KMS-11 (cell line): ENCODE data around the gene CAT.

Experiments used
- H2AFZ ChIP-seq: fragments of 200-600 bp; sonication (generic); 2 replicates; pipeline ENCODE4 v1.6.1; 2016; ENCODE audit warnings: antibody characterized with exemption, mixed run types, low read depth
- H3K27ac ChIP-seq: fragments of 200-600 bp; sonication (generic); 2 replicates; pipeline ENCODE4 v1.6.1; 2016; ENCODE audit warnings: mild to moderate bottlenecking, mixed run types
- H3K27me3 ChIP-seq: fragments of 200-600 bp; sonication (generic); 2 replicates; pipeline ENCODE4 v1.6.1; 2017; ENCODE audit warnings: mild to moderate bottlenecking, low read depth, mixed run types, moderate library complexity; ENCODE audit not compliant: insufficient read depth
- H3K36me3 ChIP-seq: fragments of 200-600 bp; sonication (generic); 2 replicates; pipeline ENCODE4 v1.6.1; 2017; ENCODE audit warnings: mild to moderate bottlenecking, mixed run types; ENCODE audit not compliant: insufficient read depth
- H3K4me1 ChIP-seq: fragments of 200-600 bp; sonication (generic); 2 replicates; pipeline ENCODE4 v1.6.1; 2016; ENCODE audit warnings: mild to moderate bottlenecking, low read depth, mixed run types; ENCODE audit not compliant: poor library complexity, severe bottlenecking
- H3K4me2 ChIP-seq: fragments of 200-600 bp; sonication (generic); 2 replicates; pipeline ENCODE4 v1.7.0; 2016; ENCODE audit warnings: mild to moderate bottlenecking, mixed run types
- H3K4me3 ChIP-seq: fragments of 200-600 bp; sonication (generic); IDR thresholded peaks from 2 replicates; pipeline ENCODE4 v1.6.1; 2017; ENCODE audit warnings: low read depth, low read length, mixed read lengths; ENCODE audit not compliant: insufficient read depth
- H3K79me2 ChIP-seq: fragments of 200-600 bp; sonication (generic); 2 replicates; pipeline ENCODE4 v1.6.1; 2016; ENCODE audit warnings: low read depth, mixed run types; ENCODE audit not compliant: insufficient read depth
- H3K9ac ChIP-seq: fragments of 200-600 bp; sonication (generic); 2 replicates; pipeline ENCODE4 v1.6.1; 2016; ENCODE audit warnings: mild to moderate bottlenecking, mixed run types
- H4K20me1 ChIP-seq: fragments of 200-600 bp; sonication (generic); 2 replicates; pipeline ENCODE4 v1.6.1; 2016; ENCODE audit warnings: mild to moderate bottlenecking, mixed run types; ENCODE audit not compliant: insufficient read depth
- TF ChIP-seq, protein P1 (sequence below): fragments of 200-600 bp; sonication (generic); conservative IDR thresholded peaks from 2 replicates; pipeline ENCODE4 v1.6.1; 2017; ENCODE audit warnings: low read depth, mild to moderate bottlenecking, antibody characterized with exemption, low read length, moderate library complexity, mixed read lengths

The CAT gene

DNA sequence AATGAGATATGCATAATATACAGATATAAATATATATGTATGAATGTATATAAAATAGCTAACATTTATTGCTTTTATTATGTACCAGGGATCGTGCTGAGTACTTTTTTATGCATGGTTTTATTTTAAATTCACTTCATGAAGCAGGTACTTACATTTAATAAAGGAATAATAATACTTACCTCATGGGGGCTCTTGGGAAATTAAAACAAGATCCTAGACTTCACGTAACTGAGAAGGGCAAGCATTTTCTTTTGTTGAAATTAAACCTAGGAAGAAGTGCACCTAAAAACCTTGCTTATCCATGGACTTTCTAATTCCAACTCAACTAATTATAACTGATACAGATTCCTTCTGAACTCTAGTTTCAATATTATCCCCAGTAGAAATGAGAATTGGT is 40.9 kb upstream of the CAT start:
- Histone ChIP-seq H3K27ac (no peak overlapping the region), H2AFZ (no peak overlapping the region), H3K36me3 (no peaks in the 10 kb centered on the region), H3K9ac (no peak overlapping the region), H3K27me3 (no peaks in the 10 kb centered on the region; the same call in 1 of the 2 replicates), H3K79me2 (no peaks in the 10 kb centered on the region), H3K4me2 (no peak overlapping the region), H3K4me3 (no peak overlapping the region), H3K4me1 (no peaks in the 10 kb centered on the region), H4K20me1 (no peaks in the 10 kb centered on the region)
- TF ChIP-seq, protein P1, sequence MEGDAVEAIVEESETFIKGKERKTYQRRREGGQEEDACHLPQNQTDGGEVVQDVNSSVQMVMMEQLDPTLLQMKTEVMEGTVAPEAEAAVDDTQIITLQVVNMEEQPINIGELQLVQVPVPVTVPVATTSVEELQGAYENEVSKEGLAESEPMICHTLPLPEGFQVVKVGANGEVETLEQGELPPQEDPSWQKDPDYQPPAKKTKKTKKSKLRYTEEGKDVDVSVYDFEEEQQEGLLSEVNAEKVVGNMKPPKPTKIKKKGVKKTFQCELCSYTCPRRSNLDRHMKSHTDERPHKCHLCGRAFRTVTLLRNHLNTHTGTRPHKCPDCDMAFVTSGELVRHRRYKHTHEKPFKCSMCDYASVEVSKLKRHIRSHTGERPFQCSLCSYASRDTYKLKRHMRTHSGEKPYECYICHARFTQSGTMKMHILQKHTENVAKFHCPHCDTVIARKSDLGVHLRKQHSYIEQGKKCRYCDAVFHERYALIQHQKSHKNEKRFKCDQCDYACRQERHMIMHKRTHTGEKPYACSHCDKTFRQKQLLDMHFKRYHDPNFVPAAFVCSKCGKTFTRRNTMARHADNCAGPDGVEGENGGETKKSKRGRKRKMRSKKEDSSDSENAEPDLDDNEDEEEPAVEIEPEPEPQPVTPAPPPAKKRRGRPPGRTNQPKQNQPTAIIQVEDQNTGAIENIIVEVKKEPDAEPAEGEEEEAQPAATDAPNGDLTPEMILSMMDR, result no peak

DNA sequence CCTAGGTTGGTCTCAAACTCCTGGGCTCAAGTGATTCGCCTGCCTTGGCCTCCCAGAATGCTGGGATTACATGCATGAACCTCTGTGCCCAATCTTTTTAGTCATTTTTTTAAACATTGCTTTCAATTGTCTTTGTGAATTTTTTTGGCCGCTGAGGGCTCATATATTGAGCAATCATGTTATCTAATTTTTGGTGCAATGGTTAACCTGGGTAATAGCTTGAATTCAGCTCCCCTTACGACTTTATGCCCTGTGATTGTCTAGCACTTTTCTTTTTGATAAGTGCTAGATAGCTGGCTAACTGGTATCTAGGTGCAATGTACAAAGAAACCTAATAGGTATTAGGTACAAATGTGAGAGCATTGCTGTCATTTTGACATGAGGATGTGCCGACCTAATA is 35.3 kb upstream of the CAT start:
- Histone ChIP-seq H3K79me2 (no peaks in the 10 kb centered on the region), H3K4me2 (no peak overlapping the region), H2AFZ (no peak overlapping the region), H4K20me1 (no peaks in the 10 kb centered on the region), H3K9ac (no peak overlapping the region), H3K27ac (no peak overlapping the region), H3K4me1 (peaks cover 9% of the 10 kb centered on the region), H3K4me3 (no peak overlapping the region), H3K27me3 (no peaks in the 10 kb centered on the region; the same call in 1 of the 2 replicates), H3K36me3 (no peaks in the 10 kb centered on the region)
- TF ChIP-seq, protein P1, result no peak

DNA sequence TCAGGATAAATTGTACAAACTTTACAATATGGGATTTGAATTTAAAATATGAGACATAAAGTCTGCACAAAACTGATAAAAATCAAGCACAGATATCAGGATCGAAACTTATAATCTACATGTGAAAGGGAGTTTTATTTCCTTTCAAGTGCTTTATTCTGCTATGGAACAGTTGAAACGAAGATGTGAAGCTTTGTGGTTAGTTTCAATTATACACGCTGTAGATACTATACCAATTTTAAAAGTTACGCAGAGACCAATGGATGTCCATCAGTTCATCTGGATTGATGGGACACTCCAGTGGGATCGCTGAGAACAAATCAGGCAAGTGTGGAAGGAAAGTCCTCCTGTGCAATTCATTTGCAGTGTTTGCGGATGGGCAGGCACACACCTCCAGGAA is 34.5 kb upstream of the CAT start:
- TF ChIP-seq, protein P1, result no peak
- no peaks in the 10 kb centered on the region; the same call in 1 of the 2 replicates for H3K27me3 ChIP-seq
- H3K79me2 ChIP-seq, result no peaks in the 10 kb centered on the region
- H3K4me2 ChIP-seq, result no peak overlapping the region; the same call in 1 of the 2 replicates
- H4K20me1 ChIP-seq, result no peaks in the 10 kb centered on the region
- H3K27ac ChIP-seq, result no peak overlapping the region
- no peak overlapping the region for H3K4me3 ChIP-seq
- H2AFZ ChIP-seq, result no peak overlapping the region
- no peaks in the 10 kb centered on the region for H3K36me3 ChIP-seq
- no peak overlapping the region for H3K9ac ChIP-seq
- peaks cover 9% of the 10 kb centered on the region for H3K4me1 ChIP-seq

DNA sequence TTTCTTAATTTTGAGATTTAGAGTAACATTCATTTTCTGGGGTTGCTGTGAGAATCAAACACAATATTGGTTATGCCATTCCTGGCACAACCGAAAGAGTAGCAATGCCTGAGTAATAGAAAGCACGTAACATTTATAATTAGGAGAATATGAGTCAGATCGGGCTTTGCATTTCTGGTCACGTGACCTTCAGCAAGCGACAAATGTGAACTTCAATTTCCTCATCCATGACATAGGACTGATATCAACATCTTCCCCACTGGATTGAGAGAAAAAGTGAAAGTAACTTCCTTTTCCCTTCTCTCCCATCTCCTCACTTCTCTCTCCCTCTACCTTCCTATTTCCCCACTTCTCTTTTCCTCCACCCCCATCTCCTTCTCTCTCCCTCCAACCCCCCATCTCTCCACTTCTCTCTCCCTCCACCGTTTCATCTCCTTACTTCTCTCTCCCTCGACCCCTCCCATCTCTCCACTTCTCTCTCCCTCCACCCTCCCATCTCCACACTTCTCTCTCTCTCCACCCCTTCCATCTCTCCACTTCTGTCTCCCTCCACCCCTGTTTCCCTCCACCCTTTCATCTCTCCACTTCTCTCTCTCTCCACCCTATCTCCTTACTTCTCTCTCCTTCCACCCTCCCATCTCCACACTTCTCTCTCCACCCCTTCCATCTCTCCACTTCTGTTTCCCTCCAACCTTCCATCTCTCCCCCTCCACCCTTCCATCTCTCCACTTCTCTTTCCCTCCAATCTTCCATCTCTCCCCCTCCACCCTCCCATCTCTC is 33.5 kb upstream of the CAT start:
- H4K20me1 ChIP-seq, result no peaks in the 10 kb centered on the region
- no peak overlapping the region for H2AFZ ChIP-seq
- no peak overlapping the region for H3K4me2 ChIP-seq
- TF ChIP-seq, protein P1, result no peak
- peaks cover 9% of the 10 kb centered on the region for H3K4me1 ChIP-seq
- H3K4me3 ChIP-seq, result no peak overlapping the region
- no peaks in the 10 kb centered on the region; the same call in 1 of the 2 replicates for H3K27me3 ChIP-seq
- no peak overlapping the region for H3K27ac ChIP-seq
- no peaks in the 10 kb centered on the region for H3K36me3 ChIP-seq
- H3K79me2 ChIP-seq, result no peaks in the 10 kb centered on the region
- no peak overlapping the region for H3K9ac ChIP-seq
